Measurements from ENCODE around the gene BBS9. TPM values are rescaled to one million over a fixed set of nuclear protein-coding genes. Genes with fewer than 3 reads are reported as not detected.

BBS9 gene
- total RNA-seq, 4 donors from 2014 or later = 8.6 to 22.5 (median 15.8) TPM

DNA sequence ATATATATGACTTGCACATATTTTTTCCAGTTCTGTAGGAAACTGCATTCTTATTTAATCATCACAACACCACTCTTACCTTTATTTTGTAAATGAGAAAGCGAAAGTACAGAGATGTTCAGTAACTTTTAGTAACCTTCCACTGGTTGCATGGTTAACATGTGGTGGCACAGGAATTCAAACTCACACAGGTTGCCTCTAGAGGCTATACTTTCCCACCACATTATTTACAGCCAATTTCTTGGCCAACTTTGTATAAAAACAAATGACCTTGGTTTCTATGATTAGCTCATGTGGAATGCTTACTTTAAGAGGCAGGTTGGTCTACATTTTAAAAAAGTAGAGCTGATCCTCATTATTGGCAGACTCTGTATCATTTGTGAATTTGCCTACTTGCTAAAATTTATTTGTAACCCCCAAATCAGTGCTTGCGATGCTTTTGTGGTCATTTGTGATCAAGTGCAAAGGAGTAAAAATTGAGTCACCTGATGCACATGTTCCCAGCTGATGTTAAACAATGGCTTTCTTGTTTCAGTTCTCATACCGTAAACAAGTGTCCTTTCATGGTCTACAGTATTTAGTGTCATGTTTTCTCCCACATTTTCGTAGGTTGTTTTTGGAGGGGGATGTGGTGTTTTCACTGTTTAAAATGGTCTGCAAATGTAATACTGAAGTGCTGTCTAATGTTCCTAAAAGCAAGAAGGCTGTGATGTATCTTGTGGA is 14.8 kb downstream of the BBS9 start:
- Histone ChIP-seq H3K9me3 (no peaks in the 10 kb centered on the region), H3K4me1 (no peaks in the 10 kb centered on the region), H3K36me3 (no peaks in the 10 kb centered on the region), H3K27ac (no peak overlapping the region), H3K4me3 (no peak overlapping the region), H3K27me3 (no peaks in the 10 kb centered on the region)
- intact Hi-C loops (cut with DNase I; ENCODE audit: low total_unique reads) = no loop called here
- 61 to 71% methylated on average over 4 of the region's 4 CpGs for WGBS, 2 donors (ENCODE audit: low coverage in 1 of 2)
- in situ Hi-C loops (cut with MboI; ENCODE audit: low pct_ligation_motif_present in 1 of 4, low pct_unique_long_range_greater_than_20kb in 1 of 4, low sequenced_read_pairs in 3 of 4) = no loop called here
- DNase-seq = no peak
- TF ChIP-seq EP300 (IDR thresholded peaks at IDR 0.05; ENCODE audit: low read depth) (no peak), POLR2A (IDR thresholded peaks at IDR 0.05) (no peak)
- TF ChIP-seq, protein P1, sequence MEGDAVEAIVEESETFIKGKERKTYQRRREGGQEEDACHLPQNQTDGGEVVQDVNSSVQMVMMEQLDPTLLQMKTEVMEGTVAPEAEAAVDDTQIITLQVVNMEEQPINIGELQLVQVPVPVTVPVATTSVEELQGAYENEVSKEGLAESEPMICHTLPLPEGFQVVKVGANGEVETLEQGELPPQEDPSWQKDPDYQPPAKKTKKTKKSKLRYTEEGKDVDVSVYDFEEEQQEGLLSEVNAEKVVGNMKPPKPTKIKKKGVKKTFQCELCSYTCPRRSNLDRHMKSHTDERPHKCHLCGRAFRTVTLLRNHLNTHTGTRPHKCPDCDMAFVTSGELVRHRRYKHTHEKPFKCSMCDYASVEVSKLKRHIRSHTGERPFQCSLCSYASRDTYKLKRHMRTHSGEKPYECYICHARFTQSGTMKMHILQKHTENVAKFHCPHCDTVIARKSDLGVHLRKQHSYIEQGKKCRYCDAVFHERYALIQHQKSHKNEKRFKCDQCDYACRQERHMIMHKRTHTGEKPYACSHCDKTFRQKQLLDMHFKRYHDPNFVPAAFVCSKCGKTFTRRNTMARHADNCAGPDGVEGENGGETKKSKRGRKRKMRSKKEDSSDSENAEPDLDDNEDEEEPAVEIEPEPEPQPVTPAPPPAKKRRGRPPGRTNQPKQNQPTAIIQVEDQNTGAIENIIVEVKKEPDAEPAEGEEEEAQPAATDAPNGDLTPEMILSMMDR (IDR thresholded peaks at IDR 0.05) = no peak

DNA sequence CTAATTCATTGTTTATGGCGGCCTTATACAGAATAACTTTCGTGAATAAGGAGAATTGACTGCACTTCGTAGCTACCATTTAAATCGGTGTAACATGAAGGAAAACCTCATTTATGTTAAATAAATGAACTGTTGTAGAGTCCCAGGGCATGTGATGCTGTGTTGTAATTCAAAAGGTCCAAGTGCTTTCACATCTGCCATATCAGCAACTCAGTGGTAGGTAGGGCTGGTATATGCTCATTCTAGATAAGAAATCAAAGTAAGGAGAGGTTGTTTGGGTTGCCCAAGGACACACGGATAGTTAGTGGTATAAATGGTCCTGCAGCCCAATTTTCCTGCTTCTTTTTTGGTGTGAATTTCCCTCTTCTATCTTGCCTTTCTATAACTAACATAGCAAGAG is 15.8 kb downstream of the BBS9 start:
- TF ChIP-seq, protein P1 (IDR thresholded peaks at IDR 0.05) = no peak
- TF ChIP-seq POLR2A (IDR thresholded peaks at IDR 0.05) (no peak), EP300 (IDR thresholded peaks at IDR 0.05; ENCODE audit: low read depth) (no peak), POLR2AphosphoS5 (IDR thresholded peaks at IDR 0.05) (no peak)
- in situ Hi-C loops (cut with MboI; ENCODE audit: low pct_ligation_motif_present in 1 of 4, low pct_unique_long_range_greater_than_20kb in 1 of 4, low sequenced_read_pairs in 3 of 4) = no loop called here

DNA sequence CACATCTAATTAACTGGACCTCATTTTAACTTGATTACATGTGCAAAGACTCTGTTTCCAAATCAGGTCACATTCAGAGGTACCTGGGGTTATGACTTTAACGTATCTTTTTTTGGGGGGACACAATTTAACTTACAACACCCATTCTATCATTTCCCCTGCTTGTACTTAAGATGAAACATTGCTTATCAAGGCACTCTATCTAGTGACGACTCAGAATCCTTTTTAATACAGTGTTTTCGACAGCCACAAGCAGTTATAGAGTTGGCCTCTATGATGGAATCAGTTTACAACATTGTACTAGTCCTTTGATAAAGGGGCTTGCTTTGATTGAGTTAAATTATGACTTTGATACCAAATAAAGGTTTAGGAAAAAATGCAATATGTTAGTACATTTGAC is 22.7 kb downstream of the BBS9 start:
- Histone ChIP-seq H3K36me3 (no peaks in the 10 kb centered on the region), H3K4me1 (no peaks in the 10 kb centered on the region), H3K9me3 (no peaks in the 10 kb centered on the region), H3K27me3 (no peaks in the 10 kb centered on the region), H3K4me3 (no peak overlapping the region), H3K27ac (no peak overlapping the region)
- in situ Hi-C loops (cut with MboI; ENCODE audit: low pct_ligation_motif_present in 1 of 4, low pct_unique_long_range_greater_than_20kb in 1 of 4, low sequenced_read_pairs in 3 of 4) = no loop called here
- TF ChIP-seq POLR2AphosphoS5 (IDR thresholded peaks at IDR 0.05) (no peak), EP300 (IDR thresholded peaks at IDR 0.05; ENCODE audit: low read depth) (no peak), POLR2A (IDR thresholded peaks at IDR 0.05) (no peak)
- TF ChIP-seq, protein P1 (IDR thresholded peaks at IDR 0.05) = no peak
- intact Hi-C loops (cut with DNase I; ENCODE audit: low total_unique reads) = no loop called here
- DNase-seq = no peak
- 71 to 93% methylated on average over 3 of the region's 3 CpGs for WGBS, 2 donors (ENCODE audit: low coverage in 1 of 2)

More for the DNA sequence above, 15.8 kb downstream of the BBS9 start:
- WGBS, 2 donors (ENCODE audit: low coverage in 1 of 2) = 87 to 93% methylated on average over 4 to 5 of the region's 5 CpGs
- DNase-seq = no peak
- no peaks in the 10 kb centered on the region for H3K4me1 ChIP-seq
- H3K9me3 ChIP-seq = no peaks in the 10 kb centered on the region
- intact Hi-C loops (cut with DNase I; ENCODE audit: low total_unique reads) = no loop called here
- H3K36me3 ChIP-seq = no peaks in the 10 kb centered on the region
- no peak overlapping the region for H3K4me3 ChIP-seq
- H3K27ac ChIP-seq = no peak overlapping the region
- no peaks in the 10 kb centered on the region for H3K27me3 ChIP-seq

DNA sequence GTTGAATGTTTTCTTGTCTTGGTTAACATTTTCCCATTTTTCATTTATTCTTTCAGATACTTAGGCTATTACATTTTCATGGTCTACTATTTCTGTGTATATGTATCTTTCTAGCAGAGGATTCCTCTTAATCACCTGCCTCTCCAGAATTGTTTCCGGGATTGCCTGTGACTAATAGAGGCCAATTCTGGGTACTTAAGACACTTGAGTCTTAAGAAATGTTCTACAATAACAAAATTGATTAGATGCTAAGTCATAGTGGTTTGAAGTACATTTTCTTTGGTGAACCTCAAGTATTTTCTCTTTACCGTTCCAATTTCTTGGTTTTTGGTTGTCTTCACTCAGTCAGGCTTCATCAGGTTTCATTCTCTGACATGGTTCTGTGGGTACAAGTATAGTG is 26.4 kb downstream of the BBS9 start:
- intact Hi-C loops (cut with DNase I; ENCODE audit: low total_unique reads) = no loop called here
- H3K36me3 ChIP-seq = peaks cover 0 to 3% (median 0%) of the 10 kb centered on the region in 4 donors
- no peak overlapping the region for H3K27ac ChIP-seq
- no peak for DNase-seq
- no peaks in the 10 kb centered on the region for H3K4me1 ChIP-seq
- TF ChIP-seq EP300 (IDR thresholded peaks at IDR 0.05; ENCODE audit: low read depth) (no peak), POLR2A (IDR thresholded peaks at IDR 0.05) (no peak)
- TF ChIP-seq, protein P1 (IDR thresholded peaks at IDR 0.05) = no peak
- H3K4me3 ChIP-seq = no peak overlapping the region
- H3K27me3 ChIP-seq = no peaks in the 10 kb centered on the region
- no peaks in the 10 kb centered on the region for H3K9me3 ChIP-seq
- in situ Hi-C loops (cut with MboI; ENCODE audit: low pct_ligation_motif_present in 1 of 4, low pct_unique_long_range_greater_than_20kb in 1 of 4, low sequenced_read_pairs in 3 of 4) = no loop called here
- WGBS, 2 donors (ENCODE audit: low coverage in 1 of 2) = 59% methylated on average over 2 of the region's 2 CpGs; no CpG with 5 or more reads in 1 of the 2 donors
